HG02943 (cell line): Measurements from ENCODE around the gene DCLK1.

ENCODE experiments used
- ATAC-seq: cut with Tn5 transposase; IDR thresholded peaks from one replicate; pipeline ENCODE4 v1.9.1; 2021; ENCODE audit warnings: mild to moderate bottlenecking, low read depth, moderate library complexity; ENCODE audit not compliant: unreplicated experiment

Gene DCLK1

GRCh38 chr13:35797991-35798390 is 333.2 kb downstream of the DCLK1 start:
- ATAC-seq: no peak

GRCh38 chr13:35797244-35797643 is 333.9 kb downstream of the DCLK1 start:
- no peak for ATAC-seq

GRCh38 chr13:35796623-35797022 is 334.6 kb downstream of the DCLK1 start:
- no peak for ATAC-seq

- no peak for ATAC-seq
These were observed 336.3 kb downstream of the DCLK1 start for GRCh38 chr13:35794734-35795389.

GRCh38 chr13:35793823-35794222 is 337.4 kb downstream of the DCLK1 start:
- ATAC-seq: no peak

- ATAC-seq: no peak
These were observed 338.3 kb downstream of the DCLK1 start for GRCh38 chr13:35792911-35793310.

- ATAC-seq: no peak
These were observed 339.2 kb downstream of the DCLK1 start for GRCh38 chr13:35792021-35792420.

- no peak for ATAC-seq
These were observed 339.9 kb downstream of the DCLK1 start for GRCh38 chr13:35791184-35791851.

GRCh38 chr13:35789335-35790165 is 341.6 kb downstream of the DCLK1 start:
- peak; percentile 65 for ATAC-seq

GRCh38 chr13:35787937-35788336 is 343.2 kb downstream of the DCLK1 start:
- no peak for ATAC-seq

GRCh38 chr13:35785576-35786303 is 345.4 kb downstream of the DCLK1 start:
- no peak for ATAC-seq

- no peak for ATAC-seq
These were observed 346.8 kb downstream of the DCLK1 start for GRCh38 chr13:35784286-35784951.

GRCh38 chr13:35782793-35783192 is 348.4 kb downstream of the DCLK1 start:
- ATAC-seq: no peak

- ATAC-seq: no peak
These were observed 349.9 kb downstream of the DCLK1 start for GRCh38 chr13:35781036-35782000.

GRCh38 chr13:35780613-35781012 is 350.6 kb downstream of the DCLK1 start:
- ATAC-seq: no peak

GRCh38 chr13:35771898-35772297 is 359.3 kb downstream of the DCLK1 start:
- no peak for ATAC-seq

- ATAC-seq: no peak
These were observed 360.4 kb downstream of the DCLK1 start for GRCh38 chr13:35770756-35771297.

- no peak for ATAC-seq
These were observed 361.4 kb downstream of the DCLK1 start for GRCh38 chr13:35769812-35770211.

GRCh38 chr13:35768551-35768950 is 362.6 kb downstream of the DCLK1 start:
- ATAC-seq: no peak
